ENCODE data around the gene NCKIPSD.

NCKIPSD gene

GRCh38 chr3:48655063-48655462, 30.7 kb downstream of the NCKIPSD start:
- H3K4me3 ChIP-seq (ENCODE audit: low read depth, low read length), result no peak overlapping the region
- TF ChIP-seq, protein P1, sequence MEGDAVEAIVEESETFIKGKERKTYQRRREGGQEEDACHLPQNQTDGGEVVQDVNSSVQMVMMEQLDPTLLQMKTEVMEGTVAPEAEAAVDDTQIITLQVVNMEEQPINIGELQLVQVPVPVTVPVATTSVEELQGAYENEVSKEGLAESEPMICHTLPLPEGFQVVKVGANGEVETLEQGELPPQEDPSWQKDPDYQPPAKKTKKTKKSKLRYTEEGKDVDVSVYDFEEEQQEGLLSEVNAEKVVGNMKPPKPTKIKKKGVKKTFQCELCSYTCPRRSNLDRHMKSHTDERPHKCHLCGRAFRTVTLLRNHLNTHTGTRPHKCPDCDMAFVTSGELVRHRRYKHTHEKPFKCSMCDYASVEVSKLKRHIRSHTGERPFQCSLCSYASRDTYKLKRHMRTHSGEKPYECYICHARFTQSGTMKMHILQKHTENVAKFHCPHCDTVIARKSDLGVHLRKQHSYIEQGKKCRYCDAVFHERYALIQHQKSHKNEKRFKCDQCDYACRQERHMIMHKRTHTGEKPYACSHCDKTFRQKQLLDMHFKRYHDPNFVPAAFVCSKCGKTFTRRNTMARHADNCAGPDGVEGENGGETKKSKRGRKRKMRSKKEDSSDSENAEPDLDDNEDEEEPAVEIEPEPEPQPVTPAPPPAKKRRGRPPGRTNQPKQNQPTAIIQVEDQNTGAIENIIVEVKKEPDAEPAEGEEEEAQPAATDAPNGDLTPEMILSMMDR (IDR thresholded peaks at IDR 0.05; ENCODE audit: borderline replicate concordance, insufficient read depth, low read depth, low read length), result no peak

GRCh38 chr3:48652923-48653715, 32.6 kb downstream of the NCKIPSD start:
- TF ChIP-seq, protein P1 (IDR thresholded peaks at IDR 0.05; ENCODE audit: borderline replicate concordance, insufficient read depth, low read depth, low read length), result no peak

GRCh38 chr3:48651771-48652170, 33.9 kb downstream of the NCKIPSD start:
- TF ChIP-seq, protein P1 (IDR thresholded peaks at IDR 0.05; ENCODE audit: borderline replicate concordance, insufficient read depth, low read depth, low read length), result no peak
- no peak overlapping the region for H3K4me3 ChIP-seq (ENCODE audit: low read depth, low read length)

More at GRCh38 chr3:48652923-48653715, 32.6 kb downstream of the NCKIPSD start:
- no peak overlapping the region for H3K4me3 ChIP-seq (ENCODE audit: low read depth, low read length)

DNA sequence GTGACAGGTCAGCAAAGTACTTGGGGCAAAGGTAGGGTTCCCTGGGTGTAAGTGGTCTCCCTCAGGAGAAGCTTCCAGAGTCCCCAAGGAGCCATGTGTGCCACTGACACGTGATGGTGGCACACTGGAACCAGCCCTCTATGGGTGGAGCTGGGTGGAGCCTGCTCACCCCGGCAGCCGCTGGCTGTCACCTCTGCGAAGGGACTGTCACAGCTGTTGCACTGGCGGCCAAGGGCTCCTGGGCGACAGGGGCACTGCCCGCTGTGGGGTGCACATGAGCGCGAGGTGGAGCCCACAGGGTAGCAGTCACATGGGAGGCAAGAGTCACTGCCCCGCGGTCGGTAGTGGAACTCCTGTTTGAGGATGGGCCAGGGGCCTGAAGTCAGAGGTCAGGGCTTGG, 35.0 kb downstream of the NCKIPSD start:
- TF ChIP-seq, protein P1 (IDR thresholded peaks at IDR 0.05; ENCODE audit: borderline replicate concordance, insufficient read depth, low read depth, low read length), result no peak
- no peak overlapping the region for H3K4me3 ChIP-seq (ENCODE audit: low read depth, low read length)

DNA sequence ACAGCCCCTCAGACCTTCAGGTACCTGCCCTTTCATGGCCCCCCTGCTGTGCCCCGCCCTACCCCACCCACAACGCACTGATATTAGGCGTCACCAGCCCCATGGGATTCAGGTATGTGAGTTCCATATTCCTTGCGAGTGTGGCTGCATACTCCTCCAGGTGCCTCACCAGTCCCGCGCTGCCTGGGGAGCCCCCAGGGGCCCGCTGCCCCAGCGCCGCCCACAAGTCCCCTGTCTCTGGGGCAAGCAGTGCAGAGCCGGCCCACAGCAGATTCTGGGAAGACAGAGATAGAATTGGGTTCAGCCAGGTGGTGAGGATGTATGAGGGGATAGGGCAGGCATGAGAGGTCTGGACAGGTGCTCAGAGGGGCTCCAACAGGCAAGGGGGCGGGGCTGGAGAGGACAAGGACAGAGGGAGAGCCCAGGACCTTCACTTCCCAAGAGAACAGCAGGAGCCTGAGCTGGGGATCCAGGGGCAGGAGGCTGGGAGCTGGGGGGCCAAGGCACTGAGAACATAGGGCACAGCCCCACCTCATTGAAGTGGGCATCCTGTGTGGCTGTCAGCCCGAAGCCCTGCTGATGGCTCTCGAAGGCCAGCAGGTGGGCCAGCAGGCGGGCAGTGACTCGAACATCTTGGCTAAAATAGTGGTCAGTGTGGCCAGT, 37.4 kb downstream of the NCKIPSD start:
- H3K4me3 ChIP-seq (ENCODE audit: low read depth, low read length), result no peak overlapping the region
- TF ChIP-seq, protein P1 (IDR thresholded peaks at IDR 0.05; ENCODE audit: borderline replicate concordance, insufficient read depth, low read depth, low read length), result no peak

GRCh38 chr3:48647714-48648113, 38.0 kb downstream of the NCKIPSD start:
- no peak overlapping the region for H3K4me3 ChIP-seq (ENCODE audit: low read depth, low read length)
- TF ChIP-seq, protein P1 (IDR thresholded peaks at IDR 0.05; ENCODE audit: borderline replicate concordance, insufficient read depth, low read depth, low read length), result no peak

All from GM12875 (cell line).